GM23338 (cell line): ENCODE results near the gene GPSM1. TPM values are rescaled to one million over a fixed set of nuclear protein-coding genes. Genes with fewer than 3 reads are reported as not detected.

Source experiments
- ATAC-seq: fragments of 200-7000 bp; cut with Tn5 transposase; 3 replicates; pipeline ENCODE4 v1.9.1; 2020
- DNase-seq: peaks from one replicate; pipeline ENCODE4 v3.0.0-alpha.2; 2015; ENCODE audit warnings: low spot score
- H2AFZ ChIP-seq: fragments of 200-600 bp; sonication (generic); 2 replicates; pipeline ENCODE4 v1.8.0; 2016; ENCODE audit warnings: antibody characterized with exemption, mild to moderate bottlenecking, moderate library complexity
- H3F3A ChIP-seq: fragments of 200-600 bp; sonication (generic); replicated peaks from 2 replicates; pipeline ENCODE4 v1.8.0; 2017; ENCODE audit warnings: antibody characterized with exemption, mixed run types, low read depth
- H3K27ac ChIP-seq: fragments of 200-600 bp; sonication (generic); 2 replicates; pipeline ENCODE4 v1.6.1; 2016; ENCODE audit warnings: low read depth
- H3K27me3 ChIP-seq: fragments of 200-600 bp; sonication (generic); 2 replicates; pipeline ENCODE4 v1.8.0; 2016; ENCODE audit warnings: mild to moderate bottlenecking, mixed run types, moderate library complexity; ENCODE audit not compliant: insufficient read depth
- H3K36me3 ChIP-seq: fragments of 200-600 bp; sonication (generic); 2 replicates; pipeline ENCODE4 v1.8.0; 2016; ENCODE audit warnings: mild to moderate bottlenecking; ENCODE audit not compliant: insufficient read depth
- H3K4me1 ChIP-seq: fragments of 200-600 bp; sonication (generic); 2 replicates; pipeline ENCODE4 v1.8.0; 2016; ENCODE audit warnings: mild to moderate bottlenecking, moderate library complexity; ENCODE audit not compliant: insufficient read depth
- H3K4me2 ChIP-seq: fragments of 200-600 bp; sonication (generic); 2 replicates; pipeline ENCODE4 v1.7.1; 2017; ENCODE audit warnings: mixed run types
- H3K4me3 ChIP-seq: fragments of 200-600 bp; sonication (generic); 2 replicates; pipeline ENCODE4 v1.6.1; 2016; ENCODE audit warnings: mixed run types
- H3K79me2 ChIP-seq: fragments of 200-600 bp; sonication (generic); replicated peaks from 2 replicates; pipeline ENCODE4 v1.8.0; 2017; ENCODE audit warnings: mild to moderate bottlenecking; ENCODE audit not compliant: insufficient read depth
- H3K9me2 ChIP-seq: fragments of 200-600 bp; sonication (generic); 2 replicates; pipeline ENCODE4 v1.8.0; 2017; ENCODE audit not compliant: insufficient read depth
- H4K20me1 ChIP-seq: fragments of 200-600 bp; sonication (generic); replicated peaks from 2 replicates; pipeline ENCODE4 v1.8.0; 2017; ENCODE audit warnings: mild to moderate bottlenecking; ENCODE audit not compliant: insufficient read depth
- H3K27ac Mint-ChIP-seq: 2 replicates; pipeline ENCODE4 v1.8.0; 2020; ENCODE audit warnings: inconsistent platforms, mild to moderate bottlenecking, moderate library complexity, mixed read lengths
- H3K27me3 Mint-ChIP-seq: 3 replicates; pipeline ENCODE4 v1.8.0; 2022; ENCODE audit warnings: low read depth, mild to moderate bottlenecking, moderate library complexity, mixed read lengths, inconsistent platforms; ENCODE audit not compliant: insufficient read depth, poor library complexity
- H3K36me3 Mint-ChIP-seq: 3 replicates; pipeline ENCODE4 v1.8.0; 2021; ENCODE audit warnings: low read depth, mild to moderate bottlenecking, inconsistent platforms, moderate library complexity, mixed read lengths
- H3K4me1 Mint-ChIP-seq: 3 replicates; pipeline ENCODE4 v1.8.0; 2020; ENCODE audit warnings: mild to moderate bottlenecking, inconsistent platforms, mixed read lengths
- H3K4me3 Mint-ChIP-seq: 3 replicates; pipeline ENCODE4 v1.8.0; 2021; ENCODE audit warnings: moderate library complexity, mild to moderate bottlenecking, inconsistent platforms, mixed read lengths
- H3K9me3 Mint-ChIP-seq: 3 replicates; pipeline ENCODE4 v1.8.0; 2020; ENCODE audit warnings: moderate library complexity, mild to moderate bottlenecking, inconsistent platforms, mixed read lengths
- STAT1 ChIP-seq: IDR thresholded peaks from one replicate; pipeline ENCODE4 v1.6.1; 2016; ENCODE audit warnings: antibody characterized with exemption; ENCODE audit not compliant: unreplicated experiment
- ZNF331 ChIP-seq: fragments of 250-450 bp; sonication (Bioruptor Pico); IDR thresholded peaks from 2 replicates; pipeline ENCODE4 v1.5.0; 2020; ENCODE audit warnings: low read depth, mild to moderate bottlenecking, moderate library complexity
- polyA plus RNA-seq: library from polyadenylated mRNA; unstranded; fragments of >200 nt; fragmentation: Nextera tagmentation; extraction: Ambion mirVana; gene quantifications from 2 replicates; pipeline ENCODE4 v1.2.1, GENCODE V29; 2016
- total RNA-seq: library from RNA; depleted of rRNA; stranded (reverse); fragments of >200 nt; shearing (Covaris generic); gene quantifications from 2 replicates; pipeline ENCODE4 v1.2.3, GENCODE V29; 2014
- TF ChIP-seq, protein P1 (sequence below): fragments of 250-450 bp; sonication (Bioruptor Pico); IDR thresholded peaks from 2 replicates; pipeline ENCODE4 v1.5.0; 2020; ENCODE audit warnings: mild to moderate bottlenecking, moderate library complexity
- TF ChIP-seq, protein P2 (sequence below): IDR thresholded peaks from one replicate; pipeline ENCODE4 v1.6.1; 2018; ENCODE audit warnings: antibody characterized with exemption; ENCODE audit not compliant: unreplicated experiment

The GPSM1 gene
- total and polyA plus RNA-seq, 2 experiments from 2014 or later, result 4.8 to 23.2 TPM

DNA sequence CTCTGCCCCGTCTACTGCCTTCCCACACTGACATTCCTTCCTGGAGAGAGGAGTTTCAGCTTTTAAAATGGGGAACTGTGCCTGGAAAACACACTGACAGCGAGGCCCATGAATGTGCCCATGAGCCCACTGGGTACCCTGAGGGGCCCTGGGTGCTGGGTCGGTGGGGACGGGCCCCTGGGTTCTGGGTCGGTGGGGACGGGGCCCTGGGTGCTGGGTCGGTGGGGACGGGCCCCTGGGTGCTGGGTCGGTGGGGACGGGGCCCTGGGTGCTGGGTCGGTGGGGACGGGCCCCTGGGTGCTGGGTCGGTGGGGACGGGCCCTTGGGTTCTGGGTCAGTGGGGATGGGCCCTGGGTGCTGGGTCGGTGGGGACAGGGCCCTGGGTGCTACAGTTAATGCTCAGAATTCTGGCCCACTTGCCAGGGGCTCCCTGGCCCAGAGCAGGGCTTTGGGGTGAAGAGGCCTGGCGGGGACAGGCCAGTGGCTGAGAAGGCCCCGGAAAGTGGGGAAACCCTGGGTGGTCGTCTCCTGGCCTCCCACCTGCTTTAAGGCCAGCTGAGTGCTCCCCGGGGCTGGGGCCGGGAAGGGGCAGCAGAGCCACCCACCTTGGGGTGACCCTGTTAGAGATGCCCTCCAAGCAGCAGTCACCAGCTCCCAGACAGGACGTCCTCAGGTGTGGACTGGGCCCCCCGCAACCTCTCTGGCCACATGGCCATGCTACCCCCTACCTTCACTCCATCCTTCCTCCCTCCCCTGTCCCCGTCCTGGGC is 2.5 kb downstream of the GPSM1 start (continued):
- TF ChIP-seq ZNF331 (CRISPR knock-in tag), result no peak
- TF ChIP-seq, protein P1, sequence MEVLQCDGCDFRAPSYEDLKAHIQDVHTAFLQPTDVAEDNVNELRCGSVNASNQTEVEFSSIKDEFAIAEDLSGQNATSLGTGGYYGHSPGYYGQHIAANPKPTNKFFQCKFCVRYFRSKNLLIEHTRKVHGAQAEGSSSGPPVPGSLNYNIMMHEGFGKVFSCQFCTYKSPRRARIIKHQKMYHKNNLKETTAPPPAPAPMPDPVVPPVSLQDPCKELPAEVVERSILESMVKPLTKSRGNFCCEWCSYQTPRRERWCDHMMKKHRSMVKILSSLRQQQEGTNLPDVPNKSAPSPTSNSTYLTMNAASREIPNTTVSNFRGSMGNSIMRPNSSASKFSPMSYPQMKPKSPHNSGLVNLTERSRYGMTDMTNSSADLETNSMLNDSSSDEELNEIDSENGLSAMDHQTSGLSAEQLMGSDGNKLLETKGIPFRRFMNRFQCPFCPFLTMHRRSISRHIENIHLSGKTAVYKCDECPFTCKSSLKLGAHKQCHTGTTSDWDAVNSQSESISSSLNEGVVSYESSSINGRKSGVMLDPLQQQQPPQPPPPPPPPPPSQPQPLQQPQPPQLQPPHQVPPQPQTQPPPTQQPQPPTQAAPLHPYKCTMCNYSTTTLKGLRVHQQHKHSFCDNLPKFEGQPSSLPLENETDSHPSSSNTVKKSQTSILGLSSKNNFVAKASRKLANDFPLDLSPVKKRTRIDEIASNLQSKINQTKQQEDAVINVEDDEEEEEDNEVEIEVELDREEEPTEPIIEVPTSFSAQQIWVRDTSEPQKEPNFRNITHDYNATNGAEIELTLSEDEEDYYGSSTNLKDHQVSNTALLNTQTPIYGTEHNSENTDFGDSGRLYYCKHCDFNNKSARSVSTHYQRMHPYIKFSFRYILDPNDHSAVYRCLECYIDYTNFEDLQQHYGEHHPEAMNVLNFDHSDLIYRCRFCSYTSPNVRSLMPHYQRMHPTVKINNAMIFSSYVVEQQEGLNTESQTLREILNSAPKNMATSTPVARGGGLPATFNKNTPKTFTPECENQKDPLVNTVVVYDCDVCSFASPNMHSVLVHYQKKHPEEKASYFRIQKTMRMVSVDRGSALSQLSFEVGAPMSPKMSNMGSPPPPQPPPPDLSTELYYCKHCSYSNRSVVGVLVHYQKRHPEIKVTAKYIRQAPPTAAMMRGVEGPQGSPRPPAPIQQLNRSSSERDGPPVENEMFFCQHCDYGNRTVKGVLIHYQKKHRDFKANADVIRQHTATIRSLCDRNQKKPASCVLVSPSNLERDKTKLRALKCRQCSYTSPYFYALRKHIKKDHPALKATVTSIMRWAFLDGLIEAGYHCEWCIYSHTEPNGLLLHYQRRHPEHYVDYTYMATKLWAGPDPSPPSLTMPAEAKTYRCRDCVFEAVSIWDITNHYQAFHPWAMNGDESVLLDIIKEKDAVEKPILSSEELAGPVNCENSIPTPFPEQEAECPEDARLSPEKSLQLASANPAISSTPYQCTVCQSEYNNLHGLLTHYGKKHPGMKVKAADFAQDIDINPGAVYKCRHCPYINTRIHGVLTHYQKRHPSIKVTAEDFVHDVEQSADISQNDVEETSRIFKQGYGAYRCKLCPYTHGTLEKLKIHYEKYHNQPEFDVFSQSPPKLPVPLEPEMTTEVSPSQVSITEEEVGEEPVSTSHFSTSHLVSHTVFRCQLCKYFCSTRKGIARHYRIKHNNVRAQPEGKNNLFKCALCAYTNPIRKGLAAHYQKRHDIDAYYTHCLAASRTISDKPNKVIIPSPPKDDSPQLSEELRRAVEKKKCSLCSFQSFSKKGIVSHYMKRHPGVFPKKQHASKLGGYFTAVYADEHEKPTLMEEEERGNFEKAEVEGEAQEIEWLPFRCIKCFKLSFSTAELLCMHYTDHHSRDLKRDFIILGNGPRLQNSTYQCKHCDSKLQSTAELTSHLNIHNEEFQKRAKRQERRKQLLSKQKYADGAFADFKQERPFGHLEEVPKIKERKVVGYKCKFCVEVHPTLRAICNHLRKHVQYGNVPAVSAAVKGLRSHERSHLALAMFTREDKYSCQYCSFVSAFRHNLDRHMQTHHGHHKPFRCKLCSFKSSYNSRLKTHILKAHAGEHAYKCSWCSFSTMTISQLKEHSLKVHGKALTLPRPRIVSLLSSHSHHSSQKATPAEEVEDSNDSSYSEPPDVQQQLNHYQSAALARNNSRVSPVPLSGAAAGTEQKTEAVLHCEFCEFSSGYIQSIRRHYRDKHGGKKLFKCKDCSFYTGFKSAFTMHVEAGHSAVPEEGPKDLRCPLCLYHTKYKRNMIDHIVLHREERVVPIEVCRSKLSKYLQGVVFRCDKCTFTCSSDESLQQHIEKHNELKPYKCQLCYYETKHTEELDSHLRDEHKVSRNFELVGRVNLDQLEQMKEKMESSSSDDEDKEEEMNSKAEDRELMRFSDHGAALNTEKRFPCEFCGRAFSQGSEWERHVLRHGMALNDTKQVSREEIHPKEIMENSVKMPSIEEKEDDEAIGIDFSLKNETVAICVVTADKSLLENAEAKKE (CRISPR knock-in tag), result no peak

DNA sequence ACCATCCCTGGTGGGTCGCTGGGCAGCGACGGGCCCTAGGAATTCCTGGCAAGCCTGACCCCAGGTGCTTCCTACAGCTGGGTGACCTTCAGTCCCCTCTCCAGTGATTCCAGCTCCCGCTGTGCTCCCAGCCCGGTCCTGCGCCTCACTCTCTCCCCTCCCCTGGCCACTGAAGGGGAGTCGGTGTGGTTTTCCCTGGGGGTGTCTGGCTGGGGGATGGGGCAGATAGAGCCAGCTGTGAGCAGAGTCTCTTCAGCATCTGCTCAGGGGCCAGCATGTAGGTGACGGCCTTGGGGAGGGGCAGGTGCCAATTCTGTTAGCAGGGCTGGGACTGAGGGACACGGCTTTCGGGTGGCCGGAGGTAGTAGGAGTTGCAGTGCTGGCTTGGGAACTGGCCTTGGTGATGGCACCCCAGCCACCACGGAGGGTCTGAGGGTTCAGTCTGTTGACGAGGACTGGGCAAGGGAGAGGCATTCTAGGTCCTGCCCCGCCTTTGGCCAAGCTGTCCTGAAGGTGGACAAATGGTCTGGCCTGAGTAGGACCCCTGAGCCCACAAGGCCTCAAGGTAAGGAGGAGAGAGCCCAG is 3.2 kb downstream of the GPSM1 start:
- Histone ChIP-seq H3F3A (0 out of 2 replicates have a peak, but pooled peaks cover 3% of the 10 kb centered on the region), H3K9me2 (no peaks in the 10 kb centered on the region), H3K79me2 (no peaks in the 10 kb centered on the region; the same call in 1 of the 2 replicates), H3K36me3 (no peaks in the 10 kb centered on the region), H3K27ac (no peak overlapping the region), H3K4me2 (no peak overlapping the region), H4K20me1 (no peaks in the 10 kb centered on the region), H3K4me3 (no peak overlapping the region), H3K27me3 (no peaks in the 10 kb centered on the region), H3K4me1 (peaks cover 17% of the 10 kb centered on the region), H2AFZ (no peak overlapping the region)
- DNase-seq, result no peak
- H3K36me3 Mint-ChIP-seq, result no peaks in the 10 kb centered on the region
- no peaks in the 10 kb centered on the region for H3K9me3 Mint-ChIP-seq
- peaks cover 8% of the 10 kb centered on the region for H3K4me1 Mint-ChIP-seq
- H3K4me3 Mint-ChIP-seq, result no peak overlapping the region
- no peak overlapping the region for H3K27ac Mint-ChIP-seq
- ATAC-seq, result no peak
- peaks cover 8% of the 10 kb centered on the region for H3K27me3 Mint-ChIP-seq
- TF ChIP-seq STAT1, result no peak
- TF ChIP-seq, protein P2, sequence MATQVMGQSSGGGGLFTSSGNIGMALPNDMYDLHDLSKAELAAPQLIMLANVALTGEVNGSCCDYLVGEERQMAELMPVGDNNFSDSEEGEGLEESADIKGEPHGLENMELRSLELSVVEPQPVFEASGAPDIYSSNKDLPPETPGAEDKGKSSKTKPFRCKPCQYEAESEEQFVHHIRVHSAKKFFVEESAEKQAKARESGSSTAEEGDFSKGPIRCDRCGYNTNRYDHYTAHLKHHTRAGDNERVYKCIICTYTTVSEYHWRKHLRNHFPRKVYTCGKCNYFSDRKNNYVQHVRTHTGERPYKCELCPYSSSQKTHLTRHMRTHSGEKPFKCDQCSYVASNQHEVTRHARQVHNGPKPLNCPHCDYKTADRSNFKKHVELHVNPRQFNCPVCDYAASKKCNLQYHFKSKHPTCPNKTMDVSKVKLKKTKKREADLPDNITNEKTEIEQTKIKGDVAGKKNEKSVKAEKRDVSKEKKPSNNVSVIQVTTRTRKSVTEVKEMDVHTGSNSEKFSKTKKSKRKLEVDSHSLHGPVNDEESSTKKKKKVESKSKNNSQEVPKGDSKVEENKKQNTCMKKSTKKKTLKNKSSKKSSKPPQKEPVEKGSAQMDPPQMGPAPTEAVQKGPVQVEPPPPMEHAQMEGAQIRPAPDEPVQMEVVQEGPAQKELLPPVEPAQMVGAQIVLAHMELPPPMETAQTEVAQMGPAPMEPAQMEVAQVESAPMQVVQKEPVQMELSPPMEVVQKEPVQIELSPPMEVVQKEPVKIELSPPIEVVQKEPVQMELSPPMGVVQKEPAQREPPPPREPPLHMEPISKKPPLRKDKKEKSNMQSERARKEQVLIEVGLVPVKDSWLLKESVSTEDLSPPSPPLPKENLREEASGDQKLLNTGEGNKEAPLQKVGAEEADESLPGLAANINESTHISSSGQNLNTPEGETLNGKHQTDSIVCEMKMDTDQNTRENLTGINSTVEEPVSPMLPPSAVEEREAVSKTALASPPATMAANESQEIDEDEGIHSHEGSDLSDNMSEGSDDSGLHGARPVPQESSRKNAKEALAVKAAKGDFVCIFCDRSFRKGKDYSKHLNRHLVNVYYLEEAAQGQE, result no peak
